Measurements from ENCODE around the gene GPC6.

The GPC6 gene

GRCh38 chr13:93325303-93326233, 99.0 kb downstream of the GPC6 start:
- DNase-seq, result no peak

- no peak for DNase-seq
Observed at GRCh38 chr13:93326234-93326811, 99.7 kb downstream of the GPC6 start.

- DNase-seq, result no peak
Observed at GRCh38 chr13:93328943-93329342, 102.3 kb downstream of the GPC6 start.

GRCh38 chr13:93336728-93337127, 110.1 kb downstream of the GPC6 start:
- DNase-seq, result no peak

GRCh38 chr13:93338030-93338429, 111.4 kb downstream of the GPC6 start:
- no peak for DNase-seq

GRCh38 chr13:93338906-93339305, 112.3 kb downstream of the GPC6 start:
- no peak for DNase-seq

- no peak for DNase-seq
Observed at GRCh38 chr13:93339550-93339949, 112.9 kb downstream of the GPC6 start.

- no peak for DNase-seq
Observed at GRCh38 chr13:93341517-93341916, 114.9 kb downstream of the GPC6 start.

GRCh38 chr13:93343097-93343496, 116.5 kb downstream of the GPC6 start:
- no peak for DNase-seq

- DNase-seq, result no peak
Observed at GRCh38 chr13:93344048-93344705, 117.6 kb downstream of the GPC6 start.

GRCh38 chr13:93345024-93345423, 118.4 kb downstream of the GPC6 start:
- no peak for DNase-seq

- DNase-seq, result no peak
Observed at GRCh38 chr13:93345770-93346169, 119.2 kb downstream of the GPC6 start.

GRCh38 chr13:93352616-93353015, 126.0 kb downstream of the GPC6 start:
- DNase-seq, result no peak

- DNase-seq, result no peak
Observed at GRCh38 chr13:93355094-93355493, 128.5 kb downstream of the GPC6 start.

- DNase-seq, result no peak
Observed at GRCh38 chr13:93356469-93356868, 129.9 kb downstream of the GPC6 start.

- DNase-seq, result no peak
Observed at GRCh38 chr13:93360021-93360420, 133.4 kb downstream of the GPC6 start.

- no peak for DNase-seq
Observed at GRCh38 chr13:93361703-93362102, 135.1 kb downstream of the GPC6 start.

GRCh38 chr13:93364166-93364565, 137.6 kb downstream of the GPC6 start:
- no peak for DNase-seq

GRCh38 chr13:93368296-93368695, 141.7 kb downstream of the GPC6 start:
- no peak for DNase-seq

GRCh38 chr13:93368718-93369117, 142.1 kb downstream of the GPC6 start:
- no peak for DNase-seq

GRCh38 chr13:93372856-93373255, 146.2 kb downstream of the GPC6 start:
- no peak for DNase-seq

- DNase-seq, result no peak
Observed at GRCh38 chr13:93375491-93375890, 148.9 kb downstream of the GPC6 start.

GRCh38 chr13:93377196-93377595, 150.6 kb downstream of the GPC6 start:
- DNase-seq, result no peak

- DNase-seq, result no peak
Observed at GRCh38 chr13:93378184-93378583, 151.6 kb downstream of the GPC6 start.

Data from activated CD4-positive, alpha-beta T cell treated with anti-CD3 and anti-CD28 coated beads, Interleukin-2, Interleukin-6, amounts not matched to agents 100 ng/mL and 50 ng/mL, durations not matched to agents 16 hours and 8 hours (primary cell).